Cardiac fibroblast (primary cell): ENCODE data around the gene TNFRSF8.

Experiments used
- DNase-seq, 2 donors: peaks; one replicate each; pipeline versions ENCODE4 v3.0.0 to v3.0.0-alpha.2; 2010; ENCODE audit warnings: low read depth in 2 of 2
- H3K4me3 ChIP-seq, 2 donors: replicated peaks in 1 of 2; 1 replicate in 1 of 2; 2 replicates in 1 of 2; pipeline ENCODE4 v1.5.1; 2011; ENCODE audit warnings: low read depth in 2 of 2, low read length in 2 of 2, mild to moderate bottlenecking in 2 of 2, moderate library complexity in 1 of 2
- CTCF ChIP-seq: IDR thresholded peaks from one replicate; pipeline ENCODE4 v1.5.1; 2011; ENCODE audit warnings: low read depth, mild to moderate bottlenecking, low read length, inconsistent platforms

TNFRSF8 gene

GRCh38 chr1:12189328-12189682 is 126.2 kb downstream of the TNFRSF8 start:
- no peak for DNase-seq
- TF ChIP-seq CTCF, result no peak
- no peak overlapping the region for H3K4me3 ChIP-seq

- TF ChIP-seq CTCF, result no peak
- no peak for DNase-seq
- no peak overlapping the region for H3K4me3 ChIP-seq
Observed at GRCh38 chr1:12191242-12192032, 128.3 kb downstream of the TNFRSF8 start.
